GM12878 (cell line): ENCODE data around the gene DHDH. TPM values are rescaled to one million over a fixed set of nuclear protein-coding genes. Genes with fewer than 3 reads are reported as not detected.

Source experiments
- CUX1 ChIP-seq: IDR thresholded peaks from 2 replicates; pipeline ENCODE4 v1.6.1; 2012; ENCODE audit warnings: improper control_type of control experiment, low read depth, low read length; ENCODE audit not compliant: insufficient replicate concordance
- DPF2 ChIP-seq: fragments of 450-650 bp; IDR thresholded peaks from 2 replicates; pipeline ENCODE4 v1.6.1; 2017; ENCODE audit warnings: mild to moderate bottlenecking
- EGR1 ChIP-seq, 2 experiments: IDR thresholded peaks; 1 replicate in 1 of 2; 2 replicates in 1 of 2; pipeline ENCODE4 v1.6.1; 2011 to 2012; ENCODE audit warnings: low read depth in 2 of 2, low read length in 2 of 2, borderline replicate concordance in 1 of 2, mild to moderate bottlenecking in 1 of 2, moderate library complexity in 1 of 2
- ESRRA ChIP-seq: IDR thresholded peaks from 2 replicates; pipeline ENCODE4 v1.6.1; 2012; ENCODE audit warnings: mild to moderate bottlenecking, low read length, improper control_type of control experiment
- ETV6 ChIP-seq, 2 experiments: fragments of 450-650 bp in 1 of 2; IDR thresholded peaks in 1 of 2; conservative IDR thresholded peaks in 1 of 2; 2 replicates each; pipeline ENCODE4 v1.6.1; 2014; ENCODE audit warnings: antibody characterized with exemption in 1 of 2, borderline replicate concordance in 1 of 2, low read depth in 1 of 2, mild to moderate bottlenecking in 1 of 2, moderate library complexity in 1 of 2
- GATAD2B ChIP-seq: fragments of 450-650 bp; conservative IDR thresholded peaks from 2 replicates; pipeline ENCODE4 v1.6.1; 2017; ENCODE audit warnings: low read depth, mild to moderate bottlenecking, moderate library complexity
- HDAC6 ChIP-seq: fragments of 200-600 bp; sonication (generic); IDR thresholded peaks from one replicate; pipeline ENCODE4 v1.8.0; 2017; ENCODE audit warnings: antibody characterized with exemption; ENCODE audit not compliant: unreplicated experiment
- IRF5 ChIP-seq: fragments of 450-650 bp; IDR thresholded peaks from 2 replicates; pipeline ENCODE4 v1.6.1; 2017; ENCODE audit warnings: borderline replicate concordance
- KDM1A ChIP-seq: fragments of 200-600 bp; sonication (generic); IDR thresholded peaks from 2 replicates; pipeline ENCODE4 v1.6.1; 2016; ENCODE audit warnings: borderline replicate concordance
- MEF2B ChIP-seq: fragments of 450-650 bp; IDR thresholded peaks from 2 replicates; pipeline ENCODE4 v1.6.1; 2018; ENCODE audit warnings: mild to moderate bottlenecking, moderate library complexity; ENCODE audit not compliant: partially characterized antibody, poor library complexity, severe bottlenecking
- PAX5 ChIP-seq: IDR thresholded peaks from 2 replicates; pipeline ENCODE4 v1.6.1; 2011; ENCODE audit warnings: low read depth, low read length, borderline replicate concordance
- RFX5 ChIP-seq: IDR thresholded peaks from 2 replicates; pipeline ENCODE4 v1.6.1; 2011; ENCODE audit warnings: low read depth, low read length, improper control_type of control experiment
- SMAD5 ChIP-seq: IDR thresholded peaks from 2 replicates; pipeline ENCODE4 v1.6.1; 2016; ENCODE audit warnings: antibody characterized with exemption, low read depth
- SPI1 ChIP-seq: IDR thresholded peaks from 2 replicates; pipeline ENCODE4 v1.6.1; 2011; ENCODE audit warnings: low read depth, mild to moderate bottlenecking, low read length, moderate library complexity, borderline replicate concordance; ENCODE audit not compliant: insufficient read depth
- SREBF1 ChIP-seq: IDR thresholded peaks from 2 replicates; pipeline ENCODE4 v1.6.1; 2012; ENCODE audit warnings: mild to moderate bottlenecking, low read length
- TBL1XR1 ChIP-seq: IDR thresholded peaks from 2 replicates; pipeline ENCODE4 v1.6.1; 2012; ENCODE audit warnings: low read depth, low read length, improper control_type of control experiment
- ZNF687 ChIP-seq: fragments of 450-650 bp; IDR thresholded peaks from 2 replicates; pipeline ENCODE4 v1.6.1; 2017; ENCODE audit warnings: mild to moderate bottlenecking, moderate library complexity
- ZSCAN29 ChIP-seq: fragments of 450-650 bp; IDR thresholded peaks from 2 replicates; pipeline ENCODE4 v1.6.1; 2017; ENCODE audit warnings: mild to moderate bottlenecking, moderate library complexity
- polyA plus RNA-seq, 11 experiments: library from polyadenylated mRNA; depleted of rRNA in 4 of 11; unstranded in 6 of 11; stranded (reverse) in 5 of 11; fragments of >200 nt; fragmentation: Nextera tagmentation in 4 of 11; fragmentation: Illumina TruSeq in 1 of 11; extraction: Ambion mirVana in 4 of 11; extraction: Trizol in 1 of 11; gene quantifications; 1 replicate in 1 of 11; 2 replicates in 10 of 11; pipeline versions ENCODE4 v1.2.1 to v1.2.3, GENCODE V29; 2011 to 2016; ENCODE audit warnings: inconsistent platforms in 2 of 11, missing spikeins in 2 of 11, low read depth in 1 of 11
- total RNA-seq, 4 experiments: library from RNA; depleted of rRNA in 3 of 4; stranded (reverse); fragments of >200 nt in 3 of 4; fragmentation: Illumina TruSeq in 1 of 4; extraction: Trizol in 1 of 4; gene quantifications; 2 replicates each; pipeline versions ENCODE4 v1.2.1 to v1.2.3, GENCODE V29; 2013 to 2021

Gene DHDH
- total and polyA plus RNA-seq, 10 of the 15 experiments (the other 5 are each of a cell fraction or from before 2014, with no cell fraction given) = 0.13 to 0.21 (median 0.15) TPM; not detected in 7

DNA sequence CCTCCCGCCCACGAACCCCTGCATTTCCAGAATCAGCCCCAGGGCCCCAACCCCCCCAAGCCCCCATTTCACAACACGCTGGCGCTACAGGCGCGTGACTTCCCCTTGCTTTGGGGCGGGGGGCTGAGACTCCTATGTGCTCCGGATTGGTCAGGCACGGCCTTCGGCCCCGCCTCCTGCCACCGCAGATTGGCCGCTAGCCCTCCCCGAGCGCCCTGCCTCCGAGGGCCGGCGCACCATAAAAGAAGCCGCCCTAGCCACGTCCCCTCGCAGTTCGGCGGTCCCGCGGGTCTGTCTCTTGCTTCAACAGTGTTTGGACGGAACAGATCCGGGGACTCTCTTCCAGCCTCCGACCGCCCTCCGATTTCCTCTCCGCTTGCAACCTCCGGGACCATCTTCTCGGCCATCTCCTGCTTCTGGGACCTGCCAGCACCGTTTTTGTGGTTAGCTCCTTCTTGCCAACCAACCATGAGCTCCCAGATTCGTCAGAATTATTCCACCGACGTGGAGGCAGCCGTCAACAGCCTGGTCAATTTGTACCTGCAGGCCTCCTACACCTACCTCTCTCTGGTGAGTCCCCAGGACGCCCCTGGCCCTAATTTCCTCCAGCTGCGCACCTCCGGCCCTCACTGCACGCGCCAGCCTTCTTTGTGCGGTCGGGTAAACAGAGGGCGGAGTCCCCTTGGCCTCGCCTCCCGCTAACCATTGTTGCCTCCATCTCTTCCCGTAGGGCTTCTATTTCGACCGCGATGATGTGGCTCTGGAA is 31.7 kb downstream of the DHDH start, which contains the start of gene FTL (continued):
- TF ChIP-seq EGR1 (IDR thresholded peaks at IDR 0.05; ENCODE audit: borderline replicate concordance in 1 of 2, low read depth in 2 of 2, low read length in 2 of 2) = peak in 1 of 2 experiments; percentile 41; a peak in 1 of 3 replicates
- no peak for TF ChIP-seq IRF5
- TF ChIP-seq ESRRA = no peak
- TF ChIP-seq ETV6 (conservative IDR thresholded peaks at IDR 0.05 in 1 of 2, IDR thresholded peaks at IDR 0.05 in 1 of 2; ENCODE audit: borderline replicate concordance in 1 of 2, low read depth in 1 of 2) = no peak
- TF ChIP-seq ZSCAN29 = no peak
- 0 out of 2 replicates have a peak, but pooled peaks have one; percentile 23 for TF ChIP-seq SPI1
- TF ChIP-seq CUX1 = no peak
- TF ChIP-seq ZNF687 = peak; percentile 99
- peak; percentile 93 for TF ChIP-seq HDAC6
- no peak; the same call in 1 of the 2 replicates for TF ChIP-seq GATAD2B
- TF ChIP-seq DPF2 = peak; percentile 74; the same call in 1 of the 2 replicates
- TF ChIP-seq PAX5 = no peak
- peak; percentile 99 for TF ChIP-seq SMAD5
- no peak for TF ChIP-seq TBL1XR1
- no peak for TF ChIP-seq KDM1A
- TF ChIP-seq SREBF1 = no peak
- peak; percentile 25 for TF ChIP-seq MEF2B
- no peak for TF ChIP-seq RFX5
